ENCODE results near the gene DYSF.

GRCh38 chr2:71530641-71531332 is 77.4 kb downstream of the DYSF start:
- no peak for TF ChIP-seq CTCF (IDR thresholded peaks at IDR 0.05)
- TF ChIP-seq POLR2A (IDR thresholded peaks at IDR 0.05): no peak
- TF ChIP-seq EP300 (IDR thresholded peaks at IDR 0.05): no peak
